HG03139 (cell line): Measurements from ENCODE around the gene WWC2.

ENCODE experiments used
- ATAC-seq: cut with Tn5 transposase; IDR thresholded peaks from one replicate; pipeline ENCODE4 v1.9.1; 2021; ENCODE audit not compliant: unreplicated experiment

Gene WWC2

GRCh38 chr4:183098723-183099536 is at the start of gene WWC2:
WWC2 (plus strand) TSS chr4:183099257; CDS start chr4:183099492, 235 bp downstream.
- ATAC-seq, result peak; percentile 65

GRCh38 chr4:183053681-183054080 is 45.4 kb upstream of the WWC2 start:
- no peak for ATAC-seq

GRCh38 chr4:183057255-183057654 is 41.8 kb upstream of the WWC2 start:
- no peak for ATAC-seq

GRCh38 chr4:183059797-183060196 is 39.3 kb upstream of the WWC2 start:
- no peak for ATAC-seq

- no peak for ATAC-seq
Observed at GRCh38 chr4:183068502-183068901, 30.6 kb upstream of the WWC2 start.

GRCh38 chr4:183071222-183071621 is 27.8 kb upstream of the WWC2 start:
- no peak for ATAC-seq

GRCh38 chr4:183072176-183072575 is 26.9 kb upstream of the WWC2 start:
- no peak for ATAC-seq

- no peak for ATAC-seq
Observed at GRCh38 chr4:183073838-183074145, 25.3 kb upstream of the WWC2 start.

- no peak for ATAC-seq
Observed at GRCh38 chr4:183074288-183074990, 24.6 kb upstream of the WWC2 start.

GRCh38 chr4:183078634-183079033 is 20.4 kb upstream of the WWC2 start:
- ATAC-seq, result no peak

- ATAC-seq, result no peak
Observed at GRCh38 chr4:183080372-183081115, 18.5 kb upstream of the WWC2 start.

GRCh38 chr4:183081116-183081469 is 18.0 kb upstream of the WWC2 start:
- no peak for ATAC-seq

- no peak for ATAC-seq
Observed at GRCh38 chr4:183082053-183082452, 17.0 kb upstream of the WWC2 start.

GRCh38 chr4:183094393-183095198 is 4.5 kb upstream of the WWC2 start:
- no peak for ATAC-seq

- no peak for ATAC-seq
Observed at GRCh38 chr4:183095199-183095512, 3.9 kb upstream of the WWC2 start.

GRCh38 chr4:183096276-183096965 is 2.6 kb upstream of the WWC2 start:
- no peak for ATAC-seq

GRCh38 chr4:183097231-183098018 is 1.6 kb upstream of the WWC2 start:
- ATAC-seq, result no peak

GRCh38 chr4:183098019-183098722 is 886 bp upstream of the WWC2 start:
- peak; percentile 38 for ATAC-seq
